Spleen (tissue), 11 donors: ENCODE data around the gene MRPL54. TPM values are rescaled to one million over a fixed set of nuclear protein-coding genes. Genes with fewer than 3 reads are reported as not detected.

ENCODE experiments used
- DNase-seq: peaks from one replicate; pipeline ENCODE4 v3.0.0-alpha.2; 2020
- H3K27ac ChIP-seq, 8 donors: fragments of 200-600 bp; sonication (generic) in 7 of 8; 1 replicate in 4 of 8; 2 replicates in 4 of 8; pipeline versions ENCODE4 v1.5.0 to v1.8.0; 2016 to 2021; ENCODE audit warnings: inconsistent platforms in 4 of 8, mild to moderate bottlenecking in 4 of 8, moderate library complexity in 1 of 8
- H3K27me3 ChIP-seq, 7 donors: fragments of 200-600 bp; sonication (generic) in 6 of 7; replicated peaks in 1 of 7; 1 replicate in 4 of 7; 2 replicates in 3 of 7; pipeline versions ENCODE4 v1.5.0 to v1.8.0; 2016 to 2021; ENCODE audit warnings: inconsistent platforms in 3 of 7, mild to moderate bottlenecking in 1 of 7
- H3K36me3 ChIP-seq, 6 donors: fragments of 200-600 bp; sonication (generic) in 5 of 6; 1 replicate in 4 of 6; 2 replicates in 2 of 6; pipeline versions ENCODE4 v1.5.0 to v1.8.0; 2016 to 2021; ENCODE audit warnings: inconsistent platforms in 2 of 6
- H3K4me1 ChIP-seq, 6 donors: fragments of 200-600 bp; sonication (generic) in 5 of 6; 1 replicate in 3 of 6; 2 replicates in 3 of 6; pipeline versions ENCODE4 v1.5.0 to v1.8.0; 2016 to 2021; ENCODE audit warnings: inconsistent platforms in 3 of 6
- H3K4me3 ChIP-seq, 8 donors: fragments of 200-600 bp; sonication (generic) in 7 of 8; 1 replicate in 4 of 8; 2 replicates in 4 of 8; pipeline versions ENCODE4 v1.5.0 to v1.8.0; 2016 to 2021; ENCODE audit warnings: inconsistent platforms in 4 of 8, mild to moderate bottlenecking in 4 of 8, moderate library complexity in 2 of 8
- H3K9me3 ChIP-seq, 8 donors: fragments of 200-600 bp; sonication (generic) in 7 of 8; 1 replicate in 4 of 8; 2 replicates in 4 of 8; pipeline versions ENCODE4 v1.5.0 to v1.8.0; 2016 to 2021; ENCODE audit warnings: inconsistent platforms in 4 of 8
- CTCF ChIP-seq, 11 experiments: fragments of 200-600 bp in 7 of 11; fragments of 450-650 bp in 4 of 11; sonication (generic) in 4 of 11; IDR thresholded peaks in 8 of 11; conservative IDR thresholded peaks in 3 of 11; 1 replicate in 7 of 11; 2 replicates in 4 of 11; pipeline versions ENCODE4 v1.4.0 to v1.8.0; 2016 to 2021; ENCODE audit warnings: antibody characterized with exemption in 11 of 11, inconsistent platforms in 4 of 11, mild to moderate bottlenecking in 1 of 11
- POLR2A ChIP-seq, 3 donors: fragments of 450-650 bp; IDR thresholded peaks; one replicate each; pipeline ENCODE4 v1.5.1; 2017; ENCODE audit warnings: antibody characterized with exemption in 3 of 3, mild to moderate bottlenecking in 1 of 3
- POLR2AphosphoS5 ChIP-seq, 3 donors: sonication (generic); formaldehyde crosslinking; IDR thresholded peaks; one replicate each; pipeline ENCODE4 v1.5.1; 2017; ENCODE audit warnings: antibody characterized with exemption in 3 of 3
- WGBS, 5 donors: extraction: QIAGEN DNeasy Blood & Tissue Kit in 3 of 5; methylation state at CpG; one replicate each; pipeline versions ENCODE4 v1.1.5 to v1.1.7; 2013 to 2018; 5-methylcytosine and 5-hydroxymethylcytosine counted together
- intact Hi-C: fragments of 100-400 bp; cut with DNase I; formaldehyde crosslinking; loops from one replicate; pipeline ENCODE4 v1.15.0; 2023; ENCODE audit warnings: low total_unique reads
- polyA plus RNA-seq, 3 donors: library from polyadenylated mRNA; stranded (reverse); fragments of 200-250 nt; gene quantifications; one replicate each; pipeline ENCODE4 v1.2.1, GENCODE V29; 2013
- total RNA-seq, 7 donors: library from RNA; depleted of rRNA in 3 of 7; stranded (reverse); fragments of >200 nt in 3 of 7; fragmentation: NEBNext Ultra II Directional in 4 of 7; extraction: Animal tissue kit (Norgen Biotek cat#: 25700) in 4 of 7; gene quantifications; one replicate each; pipeline versions ENCODE4 v1.1.0 to v1.2.1, GENCODE V29; 2016 to 2021
- donor health status: healthy with polysubstance abuse.
- donor health status: DM: no; HTN: no; CAD: no; lungs with moderate emphysema.
- donor health status: DM: no; HTN: no; CAD: no.
- donor health status: Bipolar disorder and iron deficiency.
- donor health status: healthy.
- donor health status: DM: no; HTN: no; CAD: no.
- donor health status: DM: yes; HTN: yes; CAD: no.

The MRPL54 gene
- total and polyA plus RNA-seq, 10 donors, result 38.7 to 157 (median 52.6) TPM

DNA sequence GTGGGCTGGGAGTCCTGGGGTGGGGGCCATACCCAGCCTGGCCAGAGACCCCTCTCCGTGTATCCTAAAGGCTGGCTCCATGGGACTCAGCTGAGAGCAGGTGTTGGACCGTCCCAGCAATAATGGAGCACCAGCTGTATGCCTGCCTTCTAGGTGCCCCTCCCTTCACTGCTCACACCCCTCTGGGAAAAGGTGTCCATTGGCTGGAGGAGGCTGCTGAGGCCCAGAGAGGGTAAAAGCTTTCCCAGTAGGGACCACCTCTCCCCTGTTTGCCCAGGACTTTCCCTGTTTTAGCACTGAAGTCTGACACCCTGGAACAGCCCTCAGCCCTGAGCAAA, 12.9 kb downstream of the MRPL54 start:
- intact Hi-C loops, result loop anchor here (10.0 kb wide), 1 partner anchor 49 kb away; no protein-coding TSS in a partner anchor
- Histone ChIP-seq H3K4me1 (no peaks in the 10 kb centered on the region), H3K27ac (no peak overlapping the region), H3K36me3 (peaks cover 0 to 1% (median 0%) of the 10 kb centered on the region in 6 donors), H3K9me3 (peaks cover 0 to 4% (median 0%) of the 10 kb centered on the region in 8 donors), H3K4me3 (no peak overlapping the region), H3K27me3 (peaks cover 0 to 9% (median 0%) of the 10 kb centered on the region in 7 donors)
- no peak for DNase-seq
- TF ChIP-seq CTCF (IDR thresholded peaks at IDR 0.05 in 8 of 11, conservative IDR thresholded peaks at IDR 0.05 in 3 of 11), result no peak
- no peak for TF ChIP-seq POLR2A (IDR thresholded peaks at IDR 0.05)
- TF ChIP-seq POLR2AphosphoS5 (IDR thresholded peaks at IDR 0.05), result no peak
- 77 to 94% (median 85%) methylated on average over 2 of the region's 2 CpGs; no CpG with 5 or more reads in 1 of the 5 donors for WGBS, 5 donors

DNA sequence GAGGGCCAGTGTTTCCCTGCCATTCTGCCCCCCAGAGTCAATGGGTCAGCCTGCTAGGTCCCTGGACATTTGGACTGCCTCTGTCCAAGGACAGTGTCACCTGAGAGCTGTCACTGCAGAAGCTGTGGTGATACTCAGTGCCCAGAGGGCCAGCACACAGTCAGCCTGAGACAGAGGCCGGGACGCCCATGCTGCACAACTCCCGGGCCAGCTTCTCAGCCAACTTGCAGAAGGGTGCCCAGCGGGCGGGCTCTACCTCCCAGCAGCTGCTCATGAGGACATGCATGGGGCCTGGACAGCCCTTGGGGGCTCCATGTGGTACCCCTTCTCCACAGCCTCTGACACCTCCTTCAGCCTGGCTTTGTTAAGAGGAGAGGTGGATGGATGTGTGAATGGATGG, 13.3 kb downstream of the MRPL54 start:
- WGBS, 5 donors, result 88 to 98% (median 91%) methylated on average over 5 of the region's 5 CpGs
- H3K27ac ChIP-seq, result no peak overlapping the region
- no peak overlapping the region for H3K4me3 ChIP-seq
- no peak for DNase-seq
- peaks cover under 1 to 9% (median 4%) of the 10 kb centered on the region in 8 donors for H3K9me3 ChIP-seq
- H3K4me1 ChIP-seq, result no peaks in the 10 kb centered on the region
- intact Hi-C loops, result loop anchor here (10.0 kb wide), 1 partner anchor 49 kb away; no protein-coding TSS in a partner anchor
- H3K36me3 ChIP-seq, result no peaks in the 10 kb centered on the region
- H3K27me3 ChIP-seq, result peaks cover 0 to 9% (median 0%) of the 10 kb centered on the region in 7 donors
- TF ChIP-seq POLR2A (IDR thresholded peaks at IDR 0.05) (no peak), CTCF (IDR thresholded peaks at IDR 0.05 in 8 of 11, conservative IDR thresholded peaks at IDR 0.05 in 3 of 11) (no peak), POLR2AphosphoS5 (IDR thresholded peaks at IDR 0.05) (no peak)

DNA sequence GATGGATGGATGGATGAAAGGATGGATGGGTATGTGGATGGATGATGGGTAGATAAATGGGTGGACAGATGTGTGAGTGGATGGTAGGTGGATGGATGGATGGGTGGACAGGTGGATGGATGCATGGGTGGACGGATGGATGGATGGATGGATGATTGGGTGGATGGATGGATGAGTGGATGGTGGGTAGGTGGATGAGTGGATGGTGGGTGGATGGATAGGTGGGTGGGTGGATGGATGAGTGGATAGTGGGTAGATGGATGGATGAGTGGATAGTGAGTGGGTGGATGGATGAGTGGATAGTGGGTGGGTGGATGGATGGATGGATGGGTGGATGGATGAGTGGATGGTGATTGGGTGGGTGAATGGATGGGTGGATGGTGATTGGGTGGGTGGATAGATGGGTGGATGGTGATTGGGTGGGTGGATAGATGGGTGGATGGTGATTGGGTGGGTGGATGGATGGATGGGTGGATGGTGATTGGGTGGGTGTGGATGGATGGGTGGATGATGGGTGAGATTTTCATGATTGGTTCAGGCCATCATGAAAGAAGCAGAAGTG, 14.1 kb downstream of the MRPL54 start:
- no peak overlapping the region for H3K4me3 ChIP-seq
- H3K27me3 ChIP-seq, result peaks cover 0 to 9% (median 0%) of the 10 kb centered on the region in 7 donors
- TF ChIP-seq POLR2AphosphoS5 (IDR thresholded peaks at IDR 0.05) (no peak), CTCF (IDR thresholded peaks at IDR 0.05 in 8 of 11, conservative IDR thresholded peaks at IDR 0.05 in 3 of 11) (no peak), POLR2A (IDR thresholded peaks at IDR 0.05) (no peak)
- peaks cover 0 to 2% (median 0%) of the 10 kb centered on the region in 6 donors for H3K36me3 ChIP-seq
- intact Hi-C loops, result loop anchor here (10.0 kb wide), 1 partner anchor 48 kb away; no protein-coding TSS in a partner anchor
- 84 to 100% (median 88%) methylated on average over 1 of the region's 1 CpG for WGBS, 5 donors
- no peak overlapping the region for H3K27ac ChIP-seq
- no peak for DNase-seq
- no peaks in the 10 kb centered on the region for H3K4me1 ChIP-seq
- peaks cover 6 to 16% (median 11%) of the 10 kb centered on the region in 8 donors for H3K9me3 ChIP-seq

- Histone ChIP-seq H3K4me1 (no peaks in the 10 kb centered on the region), H3K4me3 (no peak overlapping the region), H3K27ac (no peak overlapping the region), H3K27me3 (peaks cover 0 to 20% (median 0%) of the 10 kb centered on the region in 7 donors), H3K9me3 (peaks cover 6 to 32% (median 25%) of the 10 kb centered on the region in 8 donors), H3K36me3 (peaks cover 0 to 20% (median 0%) of the 10 kb centered on the region in 6 donors)
- intact Hi-C loops, result loop anchor here (10.0 kb wide), 1 partner anchor 47 kb away; no protein-coding TSS in a partner anchor
- TF ChIP-seq CTCF (IDR thresholded peaks at IDR 0.05 in 8 of 11, conservative IDR thresholded peaks at IDR 0.05 in 3 of 11) (no peak), POLR2AphosphoS5 (IDR thresholded peaks at IDR 0.05) (no peak), POLR2A (IDR thresholded peaks at IDR 0.05) (no peak)
- DNase-seq, result no peak
- WGBS, 5 donors, result 87 to 96% (median 91%) methylated on average over 23 to 37 of the region's 37 CpGs
Observed at GRCh38 chr19:3778104-3778867, 15.8 kb downstream of the MRPL54 start.
